HuH-7 (cell line): ENCODE measurements around the gene NHERF2.

ENCODE experiments used
- DNase-seq: peaks from one replicate; pipeline ENCODE4 v3.0.0; 2011; ENCODE audit warnings: low spot score

The NHERF2 gene

DNA sequence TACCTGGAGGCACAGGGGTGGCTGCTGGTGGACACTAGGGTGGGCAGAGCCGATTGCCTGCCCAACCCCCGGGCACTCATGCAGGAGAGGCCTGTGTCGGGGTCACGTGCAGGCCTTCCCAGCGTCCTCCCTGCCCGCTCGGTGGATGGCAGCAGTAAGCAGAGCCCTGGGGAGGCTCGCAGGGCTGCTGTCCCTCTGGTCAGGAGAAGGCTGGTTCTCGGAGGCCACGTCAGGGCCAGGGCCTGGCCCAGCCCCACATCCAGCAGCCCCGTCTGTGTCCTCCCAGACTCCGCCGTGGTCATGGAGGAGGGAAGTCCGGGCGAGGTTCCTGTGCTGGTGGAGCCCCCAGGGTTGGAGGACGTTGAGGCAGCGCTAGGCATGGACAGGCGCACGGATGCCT is 56.7 kb downstream of the NHERF2 start:
- DNase-seq = no peak

DNA sequence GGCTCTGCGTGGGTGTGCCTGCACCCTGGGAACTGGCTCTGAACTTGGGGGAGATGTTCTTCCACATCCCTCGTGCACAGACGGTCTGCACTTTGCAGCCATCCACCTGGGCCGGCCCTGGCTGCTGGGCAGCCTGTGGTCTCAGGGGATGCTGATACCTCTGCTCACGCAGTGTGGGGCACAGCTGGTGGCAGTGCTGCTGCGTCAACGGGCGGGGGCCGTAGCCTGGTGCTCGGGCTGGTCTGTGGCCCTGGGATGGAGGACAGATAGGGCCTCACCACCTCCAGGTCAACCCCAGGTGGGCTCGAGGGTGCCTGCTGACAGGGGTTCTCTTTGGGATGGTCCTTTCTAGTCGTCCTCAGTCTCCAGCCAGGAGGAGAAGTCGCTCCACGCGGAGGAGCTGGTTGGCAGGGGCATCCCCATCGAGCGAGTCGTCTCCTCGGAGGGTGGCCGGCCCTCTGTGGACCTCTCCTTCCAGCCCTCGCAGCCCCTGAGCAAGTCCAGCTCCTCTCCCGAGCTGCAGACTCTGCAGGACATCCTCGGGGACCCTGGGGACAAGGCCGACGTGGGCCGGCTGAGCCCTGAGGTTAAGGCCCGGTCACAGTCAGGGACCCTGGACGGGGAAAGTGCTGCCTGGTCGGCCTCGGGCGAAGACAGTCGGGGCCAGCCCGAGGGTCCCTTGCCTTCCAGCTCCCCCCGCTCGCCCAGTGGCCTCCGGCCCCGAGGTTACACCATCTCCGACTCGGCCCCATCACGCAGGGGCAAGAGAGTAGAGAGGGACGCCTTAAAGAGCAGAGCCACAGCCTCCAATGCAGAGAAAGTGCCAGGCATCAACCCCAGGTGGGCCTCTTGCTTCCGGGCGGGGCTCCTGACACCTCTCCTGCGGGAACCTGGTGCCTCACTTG is 57.4 kb downstream of the NHERF2 start:
- no peak for DNase-seq

DNA sequence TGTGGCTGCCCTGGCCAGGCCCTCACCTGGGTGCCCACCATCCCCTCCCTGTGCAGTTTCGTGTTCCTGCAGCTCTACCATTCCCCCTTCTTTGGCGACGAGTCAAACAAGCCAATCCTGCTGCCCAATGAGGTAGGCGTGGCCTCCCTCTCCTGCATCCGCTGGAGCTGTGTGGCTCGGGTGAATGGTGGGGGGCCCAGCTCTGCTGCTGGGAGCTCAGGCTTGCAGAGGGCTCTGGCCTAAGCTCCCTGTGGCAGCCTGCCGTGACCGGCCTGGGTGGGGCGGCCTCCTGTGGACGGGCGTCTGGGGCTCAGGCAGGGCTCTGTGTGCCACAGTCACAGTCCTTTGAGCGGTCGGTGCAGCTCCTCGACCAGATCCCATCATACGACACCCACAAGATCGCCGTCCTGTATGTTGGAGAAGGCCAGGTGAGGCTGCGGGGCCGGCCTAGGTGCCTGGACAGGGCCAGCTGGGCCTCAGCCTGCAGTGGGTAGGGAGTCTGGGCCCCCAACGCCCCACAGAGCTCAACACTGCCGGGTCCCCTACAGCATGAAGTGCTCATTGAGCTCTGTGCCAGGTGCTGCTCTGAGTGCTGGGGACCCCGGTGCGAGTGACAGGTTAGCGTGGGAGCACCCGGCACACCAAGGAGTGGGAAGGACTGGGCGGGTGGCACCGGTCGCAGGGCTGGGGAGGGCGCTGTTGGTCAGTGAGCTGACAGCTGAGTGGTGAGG is 58.4 kb downstream of the NHERF2 start:
- no peak for DNase-seq

DNA sequence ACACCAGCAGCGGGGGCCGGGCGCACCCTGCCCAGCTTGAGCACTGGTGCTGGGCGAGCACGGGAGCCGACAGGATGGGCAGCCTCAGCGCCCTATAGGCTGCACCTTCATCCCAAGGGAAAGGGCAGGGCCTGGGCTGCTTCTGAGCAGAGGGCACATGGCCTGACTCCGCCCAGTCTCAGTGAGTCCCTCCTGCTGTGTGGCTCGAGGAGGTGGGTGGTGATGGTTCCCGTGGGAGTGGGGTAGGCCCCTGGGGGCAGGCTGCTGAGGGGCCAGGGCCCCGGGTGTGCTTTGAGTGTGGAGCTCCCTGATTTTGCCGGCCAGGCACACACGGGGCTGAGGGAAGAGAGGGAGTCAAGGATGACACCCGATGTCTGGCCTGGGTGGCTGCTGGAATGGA is 59.0 kb downstream of the NHERF2 start:
- DNase-seq = no peak

DNA sequence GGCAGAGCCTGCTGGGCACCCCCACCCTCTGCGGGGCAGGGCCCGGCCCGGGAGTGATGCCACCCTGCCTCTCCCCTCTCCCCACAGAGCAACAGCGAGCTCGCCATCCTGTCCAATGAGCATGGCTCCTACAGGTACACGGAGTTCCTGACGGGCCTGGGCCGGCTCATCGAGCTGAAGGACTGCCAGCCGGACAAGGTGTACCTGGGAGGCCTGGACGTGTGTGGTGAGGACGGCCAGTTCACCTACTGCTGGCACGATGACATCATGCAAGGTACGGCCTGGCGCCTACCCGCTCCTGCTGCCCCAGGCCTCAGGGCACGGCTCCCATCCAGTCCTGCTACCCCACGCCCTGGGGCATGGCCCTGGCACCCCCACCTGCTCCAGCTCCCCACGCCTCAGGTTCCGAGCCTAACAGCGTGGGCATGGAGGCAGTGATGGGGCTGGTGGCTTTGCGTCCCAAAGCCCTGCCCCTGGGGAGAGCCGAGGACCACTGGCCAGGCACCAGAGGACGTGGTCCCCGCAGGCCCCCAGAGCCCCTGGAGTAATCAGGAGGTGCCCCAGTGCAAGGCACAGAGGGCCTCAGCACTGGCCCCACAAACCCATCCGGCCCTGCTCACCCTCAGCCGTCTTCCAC is 59.5 kb downstream of the NHERF2 start:
- DNase-seq = no peak

DNA sequence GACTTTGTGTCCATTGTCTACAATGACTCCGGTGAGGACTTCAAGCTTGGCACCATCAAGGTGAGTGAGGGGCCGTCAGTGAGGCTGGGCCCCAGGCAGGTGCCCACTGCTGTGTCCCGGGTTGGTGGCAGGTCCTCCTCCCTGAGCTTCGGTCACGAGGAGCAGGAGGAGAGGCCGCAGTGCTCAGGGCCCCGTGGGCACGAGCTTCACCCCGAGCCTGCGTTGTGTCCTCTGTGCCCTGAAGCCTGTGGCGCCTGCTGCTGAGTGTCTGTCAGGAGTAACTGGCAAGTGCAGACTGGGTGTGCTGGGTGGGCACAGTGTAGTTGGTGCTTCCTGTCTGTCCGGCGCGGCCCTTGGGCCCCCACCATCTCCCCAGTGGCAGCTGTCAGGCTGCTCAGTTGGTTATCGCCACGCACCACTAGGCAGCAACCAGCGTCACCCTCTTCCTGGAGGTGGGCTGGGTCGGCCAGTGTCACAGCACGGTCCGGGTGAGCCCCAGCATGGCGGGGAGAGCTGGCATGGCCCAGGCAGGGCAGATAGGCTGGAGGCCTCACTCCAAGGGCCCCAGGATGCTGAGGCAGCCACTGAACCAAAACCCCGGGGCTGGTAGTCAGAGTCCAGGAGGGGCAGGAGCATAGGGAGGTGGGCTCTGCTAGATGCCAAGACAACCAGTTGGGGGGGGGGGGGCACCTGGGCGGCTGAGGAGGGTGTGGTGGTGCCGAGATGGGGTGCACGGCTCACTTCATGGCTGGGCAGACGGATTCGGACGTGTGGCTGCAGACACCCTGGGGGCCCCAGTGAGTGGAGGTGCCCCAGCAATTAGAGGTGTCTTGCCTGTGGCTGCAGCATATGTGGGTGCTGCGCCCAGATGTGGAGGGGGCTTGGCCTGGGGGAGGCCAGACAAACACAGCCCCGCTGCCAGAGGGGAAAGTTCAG is 60.4 kb downstream of the NHERF2 start:
- no peak for DNase-seq

DNA sequence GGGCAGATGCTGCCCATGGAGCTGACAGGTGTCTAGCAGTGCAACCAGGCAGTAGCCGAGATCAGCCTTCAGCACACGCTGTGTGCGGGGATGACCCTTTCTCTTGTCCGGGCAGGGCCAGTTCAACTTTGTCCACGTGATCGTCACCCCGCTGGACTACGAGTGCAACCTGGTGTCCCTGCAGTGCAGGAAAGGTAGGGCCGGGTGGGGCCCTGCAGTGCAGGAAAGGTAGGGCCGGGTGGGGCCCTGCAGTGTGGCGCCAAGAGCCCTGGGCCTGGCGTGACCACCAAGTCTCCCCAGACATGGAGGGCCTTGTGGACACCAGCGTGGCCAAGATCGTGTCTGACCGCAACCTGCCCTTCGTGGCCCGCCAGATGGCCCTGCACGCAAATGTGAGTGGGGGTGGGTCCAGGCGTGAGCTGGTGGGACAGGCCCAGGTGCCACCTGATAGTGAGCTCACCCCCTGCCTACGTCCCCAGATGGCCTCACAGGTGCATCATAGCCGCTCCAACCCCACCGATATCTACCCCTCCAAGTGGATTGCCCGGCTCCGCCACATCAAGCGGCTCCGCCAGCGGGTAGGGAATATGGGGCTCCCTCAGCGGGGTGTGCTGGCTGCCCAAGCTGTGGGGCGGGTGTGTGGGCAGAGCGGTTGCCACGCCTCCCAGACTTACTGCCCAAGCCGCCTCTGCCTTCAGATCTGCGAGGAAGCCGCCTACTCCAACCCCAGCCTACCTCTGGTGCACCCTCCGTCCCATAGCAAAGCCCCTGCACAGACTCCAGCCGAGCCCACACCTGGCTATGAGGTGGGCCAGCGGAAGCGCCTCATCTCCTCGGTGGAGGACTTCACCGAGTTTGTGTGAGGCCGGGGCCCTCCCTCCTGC is 61.3 kb downstream of the NHERF2 start:
- no peak for DNase-seq
